ENCODE measurements around the gene C4orf50.
"Not testable (repeated sequence)": the region's sequence is repeated elsewhere in the genome, so short reads cannot be mapped to it uniquely, and the experiment has no call there.

Gene C4orf50

DNA sequence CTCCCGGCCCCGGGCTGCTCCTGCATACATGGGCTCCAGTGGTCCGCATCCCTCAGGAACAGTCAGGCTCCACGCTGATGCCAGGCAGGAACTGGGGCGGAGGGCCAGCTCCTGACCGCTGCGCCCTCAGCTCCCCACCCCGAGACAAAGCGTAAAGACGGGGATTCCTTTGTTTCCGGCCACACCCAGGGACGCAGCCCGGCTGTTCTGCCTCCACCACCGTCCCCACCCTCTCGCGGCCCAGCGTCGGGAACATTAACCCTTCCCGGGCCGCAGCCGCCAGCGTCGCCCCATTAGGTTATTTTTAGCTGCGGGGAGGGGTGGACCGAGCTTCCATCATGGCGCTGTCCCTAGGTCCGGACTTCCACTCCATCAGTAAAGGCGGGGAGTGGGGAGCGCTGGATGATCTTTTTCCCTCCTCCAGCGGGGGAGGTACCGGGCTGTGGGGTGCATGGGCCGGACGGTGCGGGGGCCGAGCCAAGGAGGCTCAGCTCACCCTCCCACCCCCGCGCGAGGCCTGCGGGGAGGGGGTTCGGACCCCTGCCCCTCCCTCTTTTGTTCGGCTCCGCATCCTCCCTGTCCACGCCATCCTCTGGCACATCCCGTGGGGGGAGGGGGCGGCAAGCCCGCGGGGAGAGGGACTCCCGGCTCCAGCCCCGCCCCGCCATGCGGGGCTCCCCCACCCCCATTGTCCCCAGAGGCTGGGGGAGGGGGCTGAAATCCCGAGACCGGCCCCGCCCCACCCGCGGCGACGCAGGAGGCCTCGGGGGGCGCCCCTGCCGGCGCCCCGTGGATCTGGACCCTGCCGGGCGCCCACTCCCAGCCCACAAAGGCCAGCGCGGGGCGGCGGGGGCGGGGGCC lies 130.6 kb downstream of the C4orf50 start:
- DNase-seq: no peak

- DNase-seq: no peak
These were observed 131.2 kb downstream of the C4orf50 start for GRCh38 chr4:5887011-5887360.

GRCh38 chr4:5885733-5886132 lies 132.5 kb downstream of the C4orf50 start:
- no peak for DNase-seq

- DNase-seq: no peak
These were observed 133.4 kb downstream of the C4orf50 start for GRCh38 chr4:5884796-5885195.

- DNase-seq: no peak
These were observed 134.3 kb downstream of the C4orf50 start for GRCh38 chr4:5883916-5884315.

DNA sequence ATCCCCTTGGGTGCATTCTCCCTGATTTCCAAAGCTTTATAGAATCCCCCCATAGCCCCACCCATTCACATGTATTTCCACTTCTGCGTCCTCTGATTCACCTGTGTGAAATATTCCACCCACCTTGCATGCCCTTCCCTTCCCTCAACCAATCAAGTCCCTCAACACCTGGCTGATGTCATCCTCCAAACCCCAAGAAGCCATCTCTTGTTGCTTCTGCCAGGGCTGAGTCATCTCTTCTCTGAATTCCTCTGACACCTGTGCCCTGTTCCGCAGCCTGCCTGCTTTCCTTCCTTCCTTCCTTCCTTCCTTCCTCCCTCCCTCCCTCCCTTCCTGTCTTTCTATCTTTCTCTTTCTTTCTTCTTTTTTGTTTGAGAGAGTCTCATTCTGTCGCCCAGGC lies 135.3 kb downstream of the C4orf50 start:
- no peak for DNase-seq

GRCh38 chr4:5881340-5881739 lies 136.9 kb downstream of the C4orf50 start:
- DNase-seq: no peak

GRCh38 chr4:5878359-5878758 lies 139.9 kb downstream of the C4orf50 start:
- DNase-seq: no peak

- no peak for DNase-seq
These were observed 140.8 kb downstream of the C4orf50 start for GRCh38 chr4:5877392-5877791.

DNA sequence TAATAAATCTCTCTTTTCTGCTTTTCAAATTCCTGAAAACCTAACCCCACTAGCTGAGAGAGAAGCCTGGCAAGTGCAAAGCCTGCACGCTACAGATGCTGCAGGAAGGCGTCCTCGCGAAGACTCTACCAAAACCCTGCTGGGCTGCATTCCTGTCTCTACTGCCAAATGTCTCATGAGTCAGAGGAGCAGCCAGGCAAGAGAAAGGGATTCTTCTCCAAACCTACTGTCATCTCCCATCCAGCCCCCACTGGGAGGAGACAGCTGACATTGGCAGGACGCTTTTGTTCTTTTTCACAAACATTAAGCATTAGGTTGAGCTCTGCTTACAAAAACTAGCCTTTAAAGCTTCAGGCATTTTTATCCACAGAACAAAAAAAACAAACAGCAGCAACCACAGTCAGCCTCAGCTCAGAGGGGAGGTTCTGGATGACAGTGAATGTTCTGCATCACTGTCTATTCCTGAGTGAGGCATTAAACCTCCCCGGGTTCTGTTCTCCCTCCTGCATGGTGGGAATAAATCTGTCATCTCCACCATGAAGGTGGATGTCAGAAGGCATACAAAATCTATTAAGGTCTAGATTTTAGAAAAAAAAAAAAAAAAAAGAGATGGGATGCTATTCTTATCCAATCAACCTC lies 143.3 kb downstream of the C4orf50 start:
- DNase-seq: peak; percentile 53

DNA sequence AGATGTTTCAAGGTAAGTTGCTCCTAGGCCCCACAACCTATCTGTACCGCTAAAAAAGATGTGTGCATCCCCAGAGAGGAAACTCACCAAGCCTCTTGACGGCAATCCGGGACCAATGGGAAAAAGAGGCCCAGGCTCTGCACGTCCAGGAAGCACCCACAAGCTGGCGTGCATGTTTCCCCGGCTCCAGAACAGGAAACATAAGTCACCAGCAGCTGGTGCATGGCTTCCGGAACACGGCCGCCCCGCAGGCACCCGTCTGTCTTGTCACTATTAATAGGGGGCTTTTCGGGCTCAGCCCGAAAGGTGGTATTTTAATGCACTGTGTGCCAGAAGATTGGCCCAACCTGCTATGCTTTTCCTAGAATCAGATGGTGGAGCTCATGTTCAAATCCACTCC lies 147.5 kb downstream of the C4orf50 start:
- DNase-seq: no peak

DNA sequence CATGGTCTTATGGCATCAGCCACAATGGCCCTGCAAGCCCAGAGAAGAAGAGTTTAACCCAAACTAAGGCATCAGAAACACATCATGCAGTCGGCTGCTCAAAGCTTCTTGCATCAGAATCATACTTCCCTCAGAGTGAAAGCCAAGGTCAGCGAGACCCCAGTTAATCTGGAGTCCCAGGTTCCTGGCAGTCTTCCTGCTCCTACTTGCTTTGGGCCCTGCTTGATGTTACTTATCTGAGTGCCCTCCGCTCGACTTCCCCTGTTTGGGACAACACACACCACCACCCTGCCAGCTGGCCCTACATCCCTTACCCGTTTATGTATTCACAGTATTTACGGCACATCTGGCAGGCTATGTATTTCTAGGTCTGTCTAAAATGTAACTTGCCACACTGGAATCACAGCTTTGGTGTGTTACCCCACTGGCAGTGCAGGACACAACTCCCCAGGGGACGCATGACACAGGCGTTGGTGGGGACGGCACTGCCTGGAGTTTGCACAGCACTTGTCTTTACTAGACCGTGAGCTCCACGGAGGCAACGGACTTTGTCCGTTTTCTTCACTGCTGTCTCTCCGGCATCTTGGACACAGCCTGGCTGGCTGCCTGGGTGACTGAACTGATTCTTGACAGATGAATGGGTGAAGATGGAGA lies 148.1 kb downstream of the C4orf50 start:
- DNase-seq: no peak

DNA sequence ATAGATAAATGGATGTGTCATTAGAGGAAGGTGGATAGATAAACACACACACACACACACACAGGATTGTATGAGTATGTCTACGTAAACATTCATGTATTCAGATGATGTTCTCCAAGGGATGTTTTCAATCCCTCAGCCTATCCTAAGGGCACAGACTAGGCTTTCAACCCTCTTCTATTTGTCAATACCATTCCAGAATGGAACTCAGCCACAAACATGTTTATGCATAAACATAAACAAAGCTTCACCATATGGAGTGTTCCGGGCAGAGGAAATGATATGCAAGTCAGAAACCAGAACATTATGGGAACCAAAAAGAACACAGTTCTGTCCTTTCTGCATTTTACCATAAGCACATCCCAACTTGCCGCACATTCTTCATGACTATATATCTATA lies 150.4 kb downstream of the C4orf50 start:
- no peak for DNase-seq

GRCh38 chr4:5866841-5867813 lies 151.1 kb downstream of the C4orf50 start:
- no peak for DNase-seq

DNA sequence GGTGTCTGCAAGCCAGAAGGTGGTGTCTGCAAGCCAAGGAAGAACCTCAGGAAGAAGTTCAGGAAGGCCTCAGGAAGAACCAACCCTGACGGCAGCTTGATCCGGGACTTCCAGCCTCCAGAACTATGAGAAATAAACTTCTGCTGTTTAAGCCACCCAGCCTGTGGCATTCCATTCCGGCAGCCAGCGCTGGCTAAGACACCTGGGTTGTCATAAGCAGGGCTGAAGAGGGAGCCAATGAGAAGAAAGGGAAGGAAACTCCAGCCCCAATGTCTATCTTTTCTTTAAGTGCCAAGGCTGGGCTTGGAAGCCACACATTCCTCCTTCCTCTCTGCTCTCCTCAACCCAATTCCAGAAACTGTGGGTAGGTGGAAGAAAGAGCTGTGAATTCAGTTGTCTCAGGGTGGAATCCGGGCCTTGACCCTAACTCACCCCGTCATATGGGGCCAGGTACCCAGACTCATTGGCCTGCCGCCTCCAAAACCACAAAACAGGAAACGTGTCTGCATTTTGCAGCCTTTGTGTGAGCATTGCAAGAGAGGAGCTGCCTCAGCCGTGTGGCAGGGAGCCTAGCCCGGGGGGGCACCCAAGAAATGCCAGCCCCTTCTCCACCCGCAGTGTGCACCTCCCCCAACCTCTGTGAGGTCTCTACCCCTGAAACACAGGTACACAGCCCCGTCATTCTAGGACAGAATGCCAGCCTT lies 152.2 kb downstream of the C4orf50 start:
- no peak for DNase-seq

DNA sequence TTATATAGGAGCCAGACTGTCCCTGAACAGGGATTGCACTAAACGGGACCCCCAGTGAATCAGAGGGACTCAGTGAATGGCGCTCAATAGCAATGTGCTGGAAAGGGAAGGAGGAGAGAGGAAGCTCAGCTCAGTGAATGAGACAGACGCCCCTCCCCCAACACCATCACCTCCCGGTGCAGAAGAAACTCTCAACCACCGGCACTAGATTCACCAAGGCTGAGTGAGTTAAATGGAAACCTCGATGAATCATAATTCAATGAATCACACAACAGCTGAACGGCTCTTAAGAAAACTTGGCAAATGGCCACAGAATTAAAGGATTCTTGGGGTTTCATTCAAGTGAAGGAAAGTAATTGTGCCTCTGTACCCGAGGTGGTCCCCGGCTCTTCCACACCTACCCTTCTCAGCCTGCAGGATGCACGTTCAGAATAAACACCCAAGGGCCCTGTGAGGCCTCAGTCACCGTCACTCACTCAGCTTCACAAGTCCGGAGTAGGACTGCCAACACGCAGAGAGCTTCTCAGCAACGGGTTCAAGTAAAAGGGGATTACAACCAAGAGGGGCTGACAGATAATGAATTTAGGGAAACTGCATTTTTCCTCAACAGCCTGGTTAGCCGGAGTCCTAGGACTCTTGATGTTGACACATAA lies 154.6 kb downstream of the C4orf50 start:
- peak; percentile 96 for DNase-seq

GRCh38 chr4:5858020-5858769 lies 160.0 kb downstream of the C4orf50 start:
- DNase-seq: no peak

GRCh38 chr4:5857199-5857598 lies 161.0 kb downstream of the C4orf50 start:
- DNase-seq: no peak

- not testable (repeated sequence) for DNase-seq
These were observed 161.9 kb downstream of the C4orf50 start for GRCh38 chr4:5856362-5856761.

GRCh38 chr4:5854929-5855328 lies 163.3 kb downstream of the C4orf50 start:
- no peak for DNase-seq
